ENCODE results near the gene SSX2IP.
"Not testable (repeated sequence)": the region's sequence is repeated elsewhere in the genome, so short reads cannot be mapped to it uniquely, and the experiment has no call there.

GRCh38 chr1:84727711-84728110 lies 37.5 kb upstream of the SSX2IP start:
- not testable (repeated sequence) for TF ChIP-seq POLR2A, POLR2AphosphoS5 (IDR thresholded peaks at IDR 0.05; ENCODE audit: low read depth, low read length)
